ENCODE data around the gene APBB1.

Gene APBB1

DNA sequence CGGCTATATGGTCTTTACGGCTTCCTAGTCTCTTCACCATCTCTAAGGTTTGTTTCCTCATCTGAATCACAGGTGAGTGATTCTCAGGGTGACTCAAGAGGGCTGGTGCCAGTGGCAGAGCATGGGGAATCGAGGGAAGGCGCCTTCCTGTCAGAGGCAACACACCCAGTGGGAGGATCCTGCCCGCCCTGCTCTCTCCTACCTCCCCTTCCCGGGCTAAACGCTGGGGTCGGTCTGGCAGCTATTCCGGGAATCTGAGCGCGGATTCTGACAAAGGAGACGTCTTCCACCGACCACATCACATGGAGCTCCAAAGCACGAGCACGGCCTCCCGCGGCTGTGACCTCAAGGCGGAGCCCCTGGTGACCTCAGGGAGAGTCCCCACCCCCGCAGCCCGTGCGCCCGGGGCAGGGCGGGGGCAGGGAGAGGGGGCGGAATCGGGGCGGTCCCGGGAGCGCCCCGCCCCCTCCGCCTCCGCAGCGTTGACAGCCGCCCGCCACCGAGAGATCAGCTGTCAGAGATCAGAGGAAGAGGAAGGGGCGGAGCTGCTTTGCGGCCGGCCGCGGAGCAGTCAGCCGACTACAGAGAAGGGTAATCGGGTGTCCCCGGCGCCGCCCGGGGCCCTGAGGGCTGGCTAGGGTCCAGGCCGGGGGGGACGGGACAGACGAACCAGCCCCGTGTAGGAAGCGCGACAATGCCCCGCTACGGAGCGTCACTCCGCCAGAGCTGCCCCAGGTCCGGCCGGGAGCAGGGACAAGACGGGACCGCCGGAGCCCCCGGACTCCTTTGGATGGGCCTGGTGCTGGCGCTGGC is 28.8 kb downstream of the APBB1 start, which contains the start of gene SMPD1:
Gene SMPD1 (plus strand): TSS at position 570 of the 813 bp plus-strand sequence. CDS start 125 bp downstream, at position 695.
- peak; percentile 92 for DNase-seq

DNA sequence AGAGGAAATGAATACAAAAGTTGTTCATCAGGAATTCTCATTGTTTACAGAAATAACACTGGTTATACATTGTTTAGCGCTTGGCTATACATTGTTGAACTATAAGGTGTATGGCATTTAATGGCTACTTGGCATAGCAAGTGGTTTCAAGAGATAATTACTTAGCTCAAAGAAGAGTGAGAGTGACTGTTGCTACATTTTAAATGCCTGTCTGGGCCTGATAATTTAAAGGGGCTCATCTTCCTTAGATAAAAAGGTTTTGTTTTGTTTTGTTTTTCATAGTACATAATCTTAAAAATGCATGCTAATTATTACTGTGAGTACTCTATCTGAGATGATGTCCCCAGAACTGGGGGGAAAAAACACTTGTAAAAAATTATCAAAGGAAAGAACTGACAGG is 30.1 kb downstream of the APBB1 start:
- no peak for DNase-seq

DNA sequence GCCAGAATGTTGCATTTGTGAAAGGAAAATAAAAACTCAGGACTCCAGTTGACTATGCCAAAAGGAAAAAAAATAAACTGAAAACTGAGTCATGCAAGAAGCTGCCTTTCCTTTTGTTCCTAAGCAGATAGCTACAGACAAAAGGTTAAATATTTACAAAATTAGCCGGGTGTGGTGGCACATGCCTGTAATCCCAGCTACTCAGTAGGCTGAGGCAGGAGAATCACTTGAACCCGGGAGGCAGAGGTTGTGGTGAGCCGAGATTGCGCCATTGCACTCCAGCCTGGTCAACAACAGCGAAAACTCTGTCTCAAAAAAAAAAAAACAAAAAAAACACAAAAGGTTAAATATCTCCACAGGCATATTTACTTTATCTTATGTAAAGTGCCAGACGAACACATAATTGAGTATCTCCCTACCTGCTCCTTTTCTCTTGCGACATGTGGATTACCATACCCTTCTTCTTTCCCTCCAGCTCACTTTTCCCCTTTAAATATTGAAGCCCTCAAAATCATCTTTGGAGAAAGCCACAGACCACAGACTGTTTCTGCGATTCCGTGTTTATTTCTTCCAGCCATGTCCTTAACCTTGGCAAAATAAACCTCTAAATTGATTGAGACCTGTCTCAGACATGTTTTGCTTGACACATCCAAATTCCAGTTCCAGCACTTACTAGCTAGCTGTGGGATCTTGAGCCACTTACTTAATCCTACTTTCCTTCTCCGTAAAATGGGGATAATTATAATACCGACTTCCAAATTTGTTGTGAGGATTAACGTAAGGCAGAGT is 30.9 kb downstream of the APBB1 start:
- DNase-seq: no peak

DNA sequence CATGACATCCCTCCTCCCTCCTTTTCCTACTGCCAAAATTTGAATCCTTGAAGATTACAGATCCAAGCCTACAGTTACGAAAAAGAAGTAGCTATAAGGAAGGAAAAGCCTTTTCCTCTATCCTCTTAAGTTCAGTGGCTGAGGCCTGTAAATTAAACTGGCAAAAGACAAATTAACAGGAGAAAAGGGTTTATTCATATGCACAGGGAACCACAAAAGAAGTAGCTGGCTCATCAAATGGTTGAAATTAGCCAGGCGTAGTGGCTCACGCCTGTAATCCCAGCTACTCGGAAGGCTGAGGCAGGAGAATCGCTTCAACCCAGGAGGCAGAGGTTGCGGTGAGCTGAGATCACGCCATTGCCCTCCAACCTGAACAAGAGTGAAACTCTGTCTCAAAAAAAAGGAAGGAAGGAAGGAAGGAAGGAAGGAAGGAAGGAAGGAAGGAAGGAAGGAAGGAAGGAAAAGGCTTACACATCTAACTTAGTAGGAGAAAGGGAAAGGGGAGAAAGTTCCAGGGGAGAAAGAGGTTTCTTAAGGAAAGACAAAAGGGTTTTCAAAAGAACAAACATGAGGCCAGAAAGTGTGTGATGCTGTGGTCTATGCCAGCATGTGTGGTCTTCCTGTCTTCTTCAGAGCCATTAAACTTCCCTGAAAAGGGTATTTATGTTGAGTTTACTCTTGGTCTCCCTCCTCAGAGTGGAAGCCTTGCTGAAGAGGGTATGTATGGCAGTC is 33.7 kb downstream of the APBB1 start:
- no peak for DNase-seq

DNA sequence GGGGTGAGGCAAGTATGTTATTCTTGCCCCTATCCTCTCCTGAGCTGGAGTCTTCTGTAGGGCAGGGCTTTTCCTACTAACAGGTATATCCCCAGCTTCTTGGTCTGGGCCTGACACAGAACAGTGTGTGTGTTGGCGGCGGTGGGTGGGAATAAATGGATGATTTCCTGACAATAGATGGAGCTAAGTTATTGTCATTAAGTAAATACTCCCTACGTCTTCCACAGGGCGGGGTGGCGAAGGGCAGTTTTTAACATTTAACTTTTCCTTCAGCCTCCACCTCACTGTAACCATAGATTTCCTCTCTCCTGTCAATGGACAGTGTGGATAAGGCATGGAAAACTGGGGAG is 40.3 kb downstream of the APBB1 start:
- no peak for DNase-seq

DNA sequence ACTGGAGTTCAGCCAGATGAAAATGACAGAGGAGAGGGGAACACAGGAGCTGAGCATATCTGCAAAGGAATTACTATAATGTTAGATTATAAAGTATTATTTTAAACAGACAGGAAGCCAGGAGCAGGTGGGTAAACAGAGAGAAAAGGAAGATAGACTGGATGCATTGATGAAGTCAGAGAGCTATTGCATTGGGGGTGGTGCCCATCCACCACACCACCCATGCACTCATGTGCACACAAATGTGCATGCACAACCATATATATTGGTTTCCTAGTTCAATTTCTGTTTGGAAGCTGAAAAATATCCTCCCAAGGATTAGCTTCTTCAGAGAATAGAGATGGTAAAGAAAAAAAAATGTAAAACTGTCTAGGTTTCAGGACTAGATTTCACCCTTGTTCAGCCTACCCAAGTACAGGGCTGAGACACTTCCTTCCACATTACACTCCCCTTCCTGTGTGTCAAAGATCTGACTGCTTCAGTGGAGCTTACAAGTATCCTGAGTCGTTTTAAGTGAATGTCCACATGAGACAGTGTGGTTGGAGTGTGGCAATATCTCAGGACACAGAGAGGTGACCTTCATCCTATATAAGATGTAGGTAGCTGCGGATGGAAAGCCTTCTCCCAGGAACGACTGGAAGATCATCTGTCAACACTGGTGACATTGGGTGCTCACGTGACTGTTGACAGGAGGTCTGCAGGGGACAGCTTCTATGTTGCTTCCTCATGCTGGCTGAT is 40.8 kb downstream of the APBB1 start:
- DNase-seq: no peak

DNA sequence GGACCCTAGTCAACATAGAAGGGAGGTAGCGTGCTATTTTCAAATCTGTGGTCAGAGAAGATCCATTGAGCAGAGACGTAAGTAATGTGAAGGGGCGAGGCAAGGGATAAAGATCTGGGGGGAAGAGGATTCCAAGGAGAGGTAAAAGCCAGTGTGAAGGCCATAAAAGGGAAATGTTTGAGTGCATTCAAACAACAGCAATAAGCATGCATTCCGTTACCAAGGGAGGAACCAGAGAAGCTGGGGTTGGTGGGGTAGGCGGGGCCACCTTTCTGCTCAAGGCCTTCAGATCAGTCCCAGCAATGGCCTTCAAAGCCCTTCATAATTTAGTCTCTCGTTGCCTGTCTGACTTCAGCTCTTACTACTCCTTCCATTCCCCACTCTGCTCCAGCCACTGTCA is 47.1 kb downstream of the APBB1 start:
- no peak for DNase-seq

DNA sequence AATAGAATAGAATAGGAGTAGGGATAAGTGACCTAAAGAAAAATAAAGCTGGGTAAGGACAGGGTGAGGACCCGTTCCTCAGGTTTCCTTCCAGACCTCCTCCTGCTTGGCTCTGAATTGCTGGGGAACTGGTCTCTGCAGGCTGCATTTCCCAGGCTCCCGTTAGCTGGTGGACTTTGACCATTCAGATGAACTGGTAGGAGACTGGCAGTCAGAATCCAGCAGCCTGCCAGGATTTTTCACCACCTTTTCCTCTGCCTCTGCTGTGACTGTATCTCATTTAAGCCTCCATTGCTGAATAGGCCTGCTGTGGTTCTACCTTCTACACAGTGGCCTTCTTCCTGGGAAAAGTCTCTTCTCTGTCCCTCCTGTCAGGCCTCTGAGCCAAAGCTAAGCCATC is 53.2 kb downstream of the APBB1 start:
- DNase-seq: no peak

DNA sequence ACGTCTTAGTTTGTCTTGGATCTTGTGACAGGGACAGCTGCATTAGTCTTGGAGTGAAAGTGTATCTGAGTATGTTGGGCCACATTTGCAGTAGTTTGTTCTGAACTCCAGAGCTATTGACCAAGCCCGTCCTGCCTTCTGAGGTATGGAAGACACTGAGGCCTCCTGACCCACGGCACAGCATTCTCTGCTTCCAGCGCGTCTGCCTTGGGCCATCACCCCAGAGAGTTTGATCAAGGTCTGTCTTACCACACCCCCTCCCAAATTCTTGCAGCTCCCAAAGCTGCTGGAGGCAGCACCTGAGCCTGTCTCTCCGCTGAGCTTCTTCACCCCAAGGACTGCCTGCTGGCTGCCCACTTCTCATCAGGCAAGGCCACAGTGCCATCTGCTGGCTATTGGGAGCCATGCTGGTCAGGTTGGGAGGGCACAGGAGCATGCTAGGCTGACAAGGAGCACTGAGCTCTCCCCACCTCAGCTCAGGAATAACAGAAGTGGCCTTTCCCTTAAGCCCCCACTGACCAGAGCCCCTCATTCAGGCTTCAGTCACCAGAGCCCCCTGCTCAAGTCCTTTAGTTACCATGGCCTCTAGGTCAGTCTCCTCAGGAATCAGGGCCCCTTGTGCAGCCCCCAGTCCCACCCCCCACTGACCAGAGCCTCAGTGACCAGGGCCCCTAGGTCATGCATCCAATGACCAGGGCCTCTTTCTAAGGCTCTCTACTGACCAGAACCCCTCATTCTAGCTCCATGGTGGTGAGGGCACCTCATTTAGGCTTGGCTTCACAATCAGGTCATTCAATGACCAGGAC is 55.8 kb downstream of the APBB1 start:
- peak; percentile 78 for DNase-seq

DNA sequence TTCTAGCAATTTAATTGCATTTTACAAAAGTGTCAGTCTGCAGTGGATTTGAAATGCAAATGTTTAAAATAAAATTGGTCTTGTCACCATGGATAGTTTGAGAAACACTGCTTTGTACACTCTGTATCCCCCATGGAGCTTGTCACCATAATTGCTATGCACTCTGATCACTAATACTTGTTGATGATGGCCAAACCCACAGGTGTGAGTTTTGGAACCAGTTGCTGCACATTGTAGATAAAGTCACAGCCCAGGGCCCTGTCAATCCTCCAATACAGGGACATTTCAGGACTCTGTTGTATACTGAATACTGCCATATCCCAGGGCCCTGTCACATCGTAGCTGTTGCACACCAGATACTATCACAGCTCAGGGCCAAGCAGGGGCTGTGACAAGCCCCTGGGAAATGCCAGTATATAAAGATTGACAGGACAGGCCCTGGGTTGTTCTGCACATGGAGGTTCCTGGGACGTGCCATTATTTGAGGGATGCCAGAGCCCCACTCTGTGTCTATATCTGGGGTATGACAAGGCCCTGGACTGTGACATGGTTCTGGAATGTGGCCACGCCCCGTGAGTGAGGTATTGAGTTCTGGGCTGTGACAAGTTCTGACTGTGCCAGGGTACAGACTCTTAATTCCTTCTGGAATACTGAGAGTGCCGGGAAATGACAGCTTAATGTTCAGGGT is 56.6 kb downstream of the APBB1 start:
- no peak for DNase-seq

DNA sequence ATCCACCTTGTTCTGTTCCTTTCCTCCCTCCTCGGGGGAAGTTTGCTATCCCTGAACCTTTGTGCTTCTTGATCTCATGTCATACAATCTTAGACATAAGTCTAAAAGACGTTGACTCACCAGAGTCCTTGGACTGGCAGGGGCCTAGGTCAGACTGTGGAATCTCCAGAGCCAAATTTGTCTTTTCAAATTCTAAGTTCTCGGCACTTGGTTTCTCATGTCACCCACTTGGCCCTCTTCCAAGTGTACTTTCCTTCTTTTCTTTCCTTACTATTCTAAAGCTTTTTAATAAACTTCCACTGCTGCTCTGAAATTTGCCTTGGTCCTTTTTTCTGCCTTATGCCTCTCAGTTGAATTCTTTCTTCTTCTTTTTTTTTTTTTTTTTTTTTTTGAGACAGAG is 58.7 kb downstream of the APBB1 start:
- no peak for DNase-seq

DNA sequence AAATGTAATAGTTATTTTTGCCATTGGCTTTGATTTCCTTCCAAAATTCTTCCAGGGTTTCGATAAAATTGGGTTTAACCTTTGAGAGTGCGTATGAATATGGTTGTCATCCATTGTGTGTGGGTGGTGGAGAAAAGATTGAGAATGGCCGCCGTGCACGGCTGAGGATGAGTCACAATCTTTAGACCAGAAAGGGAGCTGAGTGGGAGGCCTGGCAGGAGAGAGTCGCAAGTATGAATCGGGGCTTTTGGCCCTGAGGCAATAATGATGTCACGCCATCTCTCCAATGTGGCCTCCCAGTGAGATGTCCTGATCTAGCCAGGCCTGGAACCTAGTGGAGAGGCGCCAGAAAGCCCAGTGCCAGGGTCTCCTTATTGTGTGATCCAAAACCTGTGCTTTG is 61.7 kb downstream of the APBB1 start:
- peak; percentile 42 for DNase-seq

DNA sequence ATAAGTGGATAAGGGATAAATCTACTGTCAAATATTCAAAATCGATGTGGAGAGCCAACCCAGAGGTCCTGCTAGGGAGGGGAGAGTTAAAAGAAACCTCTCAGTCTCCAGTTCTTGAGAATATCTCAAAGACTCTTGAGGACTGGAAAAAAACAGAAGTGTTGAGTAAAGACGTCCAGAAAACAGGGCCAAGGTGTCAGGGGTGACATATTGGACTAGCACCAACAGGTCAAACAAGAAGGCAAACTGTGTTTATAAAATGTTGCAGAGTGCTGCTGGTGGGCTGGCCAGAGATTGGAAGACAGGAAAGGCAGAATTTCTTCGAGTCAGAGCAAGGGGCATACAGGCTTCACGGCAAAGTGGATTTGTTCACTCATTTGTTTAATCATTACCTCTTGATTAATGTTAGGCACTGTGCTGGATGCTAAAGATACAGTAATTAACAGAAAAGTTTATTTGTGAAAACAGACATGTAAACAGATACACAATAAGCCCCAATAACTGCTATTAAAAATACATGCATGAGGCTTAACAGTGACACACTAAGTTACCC is 62.3 kb downstream of the APBB1 start:
- no peak for DNase-seq

DNA sequence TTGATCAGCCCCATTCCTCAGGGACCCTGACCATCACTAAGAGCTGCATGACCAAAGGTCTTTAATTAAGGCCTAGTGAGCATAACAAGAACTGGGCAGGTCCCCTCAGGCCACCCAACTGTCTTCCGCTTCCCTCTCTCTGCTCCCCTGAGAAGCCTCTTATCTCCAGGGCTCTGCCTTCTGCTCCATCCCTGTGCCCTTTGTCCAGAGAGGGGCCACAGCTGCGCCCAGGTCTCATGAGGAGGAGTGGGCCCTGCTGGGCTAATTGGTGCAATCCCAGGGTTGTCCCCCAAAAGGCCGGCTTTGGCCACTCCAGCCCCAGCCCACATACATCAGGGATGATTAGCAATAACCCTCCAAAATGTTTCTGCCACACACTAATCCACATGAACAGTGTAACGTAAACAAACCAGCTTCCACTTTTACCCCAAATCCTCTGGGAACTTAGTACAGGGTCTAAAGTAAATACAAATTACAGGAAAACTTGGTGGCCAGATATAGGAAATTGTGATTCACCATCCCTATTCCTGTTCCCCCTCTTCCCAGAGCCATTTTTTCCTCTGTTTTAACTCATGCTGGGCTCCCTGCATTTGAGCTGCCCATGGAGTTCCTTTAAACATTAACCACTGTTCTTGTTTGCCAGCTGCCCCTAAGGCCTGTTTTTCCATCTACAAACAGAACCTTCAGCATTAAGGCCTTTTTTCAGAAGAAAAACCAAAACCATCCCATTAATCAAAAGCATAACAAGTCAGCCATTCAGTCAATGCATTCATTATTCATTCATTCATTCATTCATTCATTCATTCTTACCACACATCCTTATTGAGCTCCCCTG is 64.0 kb downstream of the APBB1 start:
- no peak for DNase-seq

DNA sequence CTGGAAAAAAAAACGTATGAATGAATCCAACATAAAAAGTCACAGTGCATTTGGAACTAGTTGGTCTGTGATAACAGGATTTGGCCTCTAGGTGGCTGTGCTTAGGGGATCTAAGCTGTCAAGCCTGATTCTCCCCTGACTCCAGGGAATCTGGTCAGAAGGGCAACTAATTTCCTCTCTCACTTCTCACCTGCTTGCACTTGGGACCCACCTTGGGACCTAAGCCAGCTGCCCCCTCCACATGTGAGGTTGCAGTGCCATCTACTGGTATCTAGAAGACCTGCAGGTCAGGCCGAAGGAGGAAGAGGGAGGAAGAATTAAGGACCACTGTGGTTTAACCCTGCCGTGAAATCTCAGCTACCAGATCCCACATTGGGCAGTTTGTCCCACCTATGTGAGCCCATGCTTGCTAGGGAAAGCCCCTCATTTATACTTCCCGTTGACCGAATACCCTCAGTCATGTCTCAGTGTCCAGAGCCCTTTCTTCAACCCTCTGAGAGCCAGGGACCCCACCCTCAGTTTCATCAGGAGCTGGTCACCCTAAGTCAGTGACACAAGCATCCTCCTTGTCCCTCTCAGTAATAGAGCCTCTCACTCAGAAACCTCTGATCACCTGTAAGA is 65.4 kb downstream of the APBB1 start:
- DNase-seq: peak; percentile 62

DNA sequence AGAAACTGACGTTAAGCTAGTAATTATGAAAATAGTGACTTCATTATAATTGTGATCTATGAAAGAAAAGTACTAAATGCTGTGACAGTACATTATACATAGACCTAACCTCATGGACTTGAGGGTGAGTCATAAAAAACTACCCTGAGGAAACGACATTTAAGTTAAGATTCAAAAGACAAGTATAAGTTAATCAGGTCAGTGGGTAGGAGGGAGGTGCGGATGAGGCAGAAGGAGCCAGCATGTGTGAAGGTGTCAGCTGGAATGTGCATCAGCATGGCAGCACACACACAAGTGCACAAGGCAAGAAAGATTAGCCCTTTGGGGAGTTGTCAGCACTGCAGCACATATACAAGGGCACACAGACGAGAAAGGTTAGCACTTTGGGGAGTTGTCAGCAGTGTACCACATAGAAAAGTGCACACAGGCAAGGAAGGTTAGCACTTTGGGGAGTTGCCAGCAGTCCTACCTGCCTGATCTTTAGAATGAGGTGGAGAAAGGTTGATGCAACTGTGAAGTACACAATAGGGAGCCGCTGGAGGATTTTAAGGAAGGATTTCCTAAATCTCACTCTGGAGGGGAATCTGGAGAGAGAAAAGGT is 67.0 kb downstream of the APBB1 start:
- no peak for DNase-seq

DNA sequence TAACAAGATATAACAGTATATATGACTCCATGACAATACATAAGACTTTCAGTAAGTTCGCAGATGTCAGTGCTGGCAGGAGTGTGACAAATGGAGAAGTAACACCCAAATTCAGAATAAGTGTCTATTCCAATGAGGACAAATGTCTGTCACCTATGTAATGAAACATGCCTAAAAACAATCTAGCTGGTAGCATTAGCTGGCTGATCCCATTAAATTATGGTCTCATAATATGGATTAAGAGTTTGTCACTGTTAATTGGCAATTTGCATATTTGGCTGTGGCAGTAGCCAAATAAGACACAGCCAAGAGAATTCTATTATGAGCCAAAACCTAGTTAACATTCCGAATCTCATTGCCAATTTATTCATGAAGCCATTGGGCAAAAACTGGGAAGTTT is 68.4 kb downstream of the APBB1 start:
- no peak for DNase-seq

DNA sequence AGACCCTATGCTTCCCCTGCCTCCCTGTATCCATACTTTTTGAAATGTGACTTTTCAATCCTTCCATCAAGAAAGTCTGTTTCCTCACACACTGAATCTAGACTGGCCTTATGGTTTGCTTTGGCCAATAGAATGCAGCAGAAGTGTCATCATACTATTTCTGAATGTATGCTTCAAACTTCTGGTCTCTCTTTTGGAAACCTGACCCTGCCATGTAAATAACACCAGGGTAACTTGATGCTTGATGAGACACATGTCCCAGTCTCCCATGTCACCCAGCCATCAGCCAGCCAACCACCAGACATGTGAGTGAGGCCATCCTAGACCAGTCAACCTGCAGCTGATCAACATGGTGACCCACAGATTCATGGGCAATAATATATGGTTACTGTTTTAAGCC is 68.9 kb downstream of the APBB1 start:
- DNase-seq: no peak

DNA sequence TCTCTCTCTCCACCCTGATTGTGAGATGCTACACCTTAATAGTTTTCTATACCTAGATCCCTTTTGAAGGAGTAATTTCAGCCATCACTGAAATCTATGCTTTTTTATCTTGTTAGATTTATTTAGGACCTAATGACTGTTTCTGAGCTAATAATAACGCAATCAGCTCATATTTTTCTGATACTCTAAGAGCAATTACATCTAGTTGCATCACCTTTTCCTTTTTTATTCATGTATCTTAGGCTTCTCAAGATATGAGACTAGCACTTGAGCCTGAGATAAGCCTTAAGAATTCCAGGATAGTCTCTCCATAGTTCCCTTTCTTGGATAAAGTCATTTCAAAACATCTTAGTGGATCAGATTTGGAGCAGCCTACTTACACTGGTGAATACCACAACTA is 73.5 kb downstream of the APBB1 start:
- DNase-seq: no peak
